Inflammatory macrophage treated with lipopolysaccharide for 1 hour (primary cell): Measurements from ENCODE around the gene GTF3C1.
"Not testable (repeated sequence)": the region's sequence is repeated elsewhere in the genome, so short reads cannot be mapped to it uniquely, and the experiment has no call there.

Experiments
- DNase-seq, 2 donors: peaks; one replicate each; pipeline ENCODE4 v3.0.0-alpha.2; 2020 to 2022

Gene GTF3C1

GRCh38 chr16:27439271-27440018 lies 110.3 kb downstream of the GTF3C1 start:
- DNase-seq, result no peak

GRCh38 chr16:27437946-27438345 lies 111.8 kb downstream of the GTF3C1 start:
- DNase-seq, result no peak

GRCh38 chr16:27436921-27437650 lies 112.6 kb downstream of the GTF3C1 start:
- DNase-seq, result no peak

- no peak for DNase-seq
Measured at GRCh38 chr16:27436065-27436464, 113.6 kb downstream of the GTF3C1 start.

- not testable (repeated sequence) for DNase-seq
Measured at GRCh38 chr16:27435146-27435545, 114.6 kb downstream of the GTF3C1 start.

GRCh38 chr16:27434141-27435051 lies 115.3 kb downstream of the GTF3C1 start:
- DNase-seq, result no peak

- DNase-seq, result peak; percentile 31 to 59
Measured at GRCh38 chr16:27433636-27434035, 116.1 kb downstream of the GTF3C1 start.

GRCh38 chr16:27433191-27433590 lies 116.5 kb downstream of the GTF3C1 start:
- not testable (repeated sequence) for DNase-seq

GRCh38 chr16:27432558-27432957 lies 117.2 kb downstream of the GTF3C1 start:
- DNase-seq, result peak in 1 of 2 donors; percentile 43

- DNase-seq, result no peak
Measured at GRCh38 chr16:27431773-27432532, 117.8 kb downstream of the GTF3C1 start.

- peak in 1 of 2 donors; percentile 64 for DNase-seq
Measured at GRCh38 chr16:27430923-27431484, 118.7 kb downstream of the GTF3C1 start.

- no peak for DNase-seq
Measured at GRCh38 chr16:27430512-27430911, 119.2 kb downstream of the GTF3C1 start.

- DNase-seq, result no peak
Measured at GRCh38 chr16:27429981-27430441, 119.7 kb downstream of the GTF3C1 start.

- no peak for DNase-seq
Measured at GRCh38 chr16:27429330-27429871, 120.3 kb downstream of the GTF3C1 start.

- peak; percentile 34 to 37 for DNase-seq
Measured at GRCh38 chr16:27428026-27428785, 121.5 kb downstream of the GTF3C1 start.

- no peak for DNase-seq
Measured at GRCh38 chr16:27427538-27427937, 122.2 kb downstream of the GTF3C1 start.

- DNase-seq, result peak; percentile 63 to 72
Measured at GRCh38 chr16:27426423-27427408, 123.0 kb downstream of the GTF3C1 start.

GRCh38 chr16:27425961-27426360 lies 123.8 kb downstream of the GTF3C1 start:
- no peak for DNase-seq

GRCh38 chr16:27424772-27425498 lies 124.8 kb downstream of the GTF3C1 start:
- no peak for DNase-seq
